MM.1S (cell line): ENCODE data around the gene ANTKMT.
A peak's percentile ranks its signal among the peaks of the same experiment; 100 is the strongest.

ENCODE experiments used
- DNase-seq: peaks from one replicate; pipeline ENCODE4 v3.0.0-alpha.2; 2015
- H2AFZ ChIP-seq: fragments of 300-600 bp; sonication (generic); 2 replicates; pipeline ENCODE4 v1.6.0; 2016; ENCODE audit warnings: antibody characterized with exemption, low read length
- H3F3A ChIP-seq: fragments of 300-600 bp; sonication (generic); 2 replicates; pipeline ENCODE4 v1.6.1; 2016; ENCODE audit warnings: mild to moderate bottlenecking, antibody characterized with exemption, low read length, moderate library complexity, mixed read lengths; ENCODE audit not compliant: insufficient read depth
- H3K27ac ChIP-seq: fragments of 300-600 bp; sonication (generic); 2 replicates; pipeline ENCODE4 v1.5.1; 2016; ENCODE audit warnings: mild to moderate bottlenecking, low read length
- H3K27me3 ChIP-seq: fragments of 300-600 bp; sonication (generic); replicated peaks from 2 replicates; pipeline ENCODE4 v1.6.0; 2016; ENCODE audit warnings: low read length; ENCODE audit not compliant: insufficient read depth
- H3K36me3 ChIP-seq: fragments of 300-600 bp; sonication (generic); replicated peaks from 2 replicates; pipeline ENCODE4 v1.6.1; 2016; ENCODE audit warnings: mild to moderate bottlenecking, low read length, mixed read lengths; ENCODE audit not compliant: insufficient read depth
- H3K4me1 ChIP-seq: fragments of 300-600 bp; sonication (generic); 2 replicates; pipeline ENCODE4 v1.6.1; 2016; ENCODE audit warnings: low read length, mixed read lengths
- H3K4me2 ChIP-seq: fragments of 300-600 bp; sonication (generic); 2 replicates; pipeline ENCODE4 v1.6.0; 2016; ENCODE audit warnings: low read depth, low read length
- H3K4me3 ChIP-seq: fragments of 300-600 bp; sonication (generic); 2 replicates; pipeline ENCODE4 v1.5.1; 2016; ENCODE audit warnings: low read length, mixed read lengths
- H3K79me2 ChIP-seq: fragments of 300-600 bp; sonication (generic); 2 replicates; pipeline ENCODE4 v1.6.1; 2016; ENCODE audit warnings: mixed run types, low read length, mixed read lengths
- H3K9ac ChIP-seq: fragments of 300-600 bp; sonication (generic); 2 replicates; pipeline ENCODE4 v1.6.1; 2016; ENCODE audit warnings: low read length, mixed read lengths
- H3K9me2 ChIP-seq: fragments of 300-600 bp; sonication (generic); replicated peaks from 2 replicates; pipeline ENCODE4 v1.6.1; 2016; ENCODE audit warnings: mild to moderate bottlenecking, low read length, mixed read lengths; ENCODE audit not compliant: insufficient read depth
- H3K9me3 ChIP-seq: fragments of 300-600 bp; sonication (generic); replicated peaks from 2 replicates; pipeline ENCODE4 v1.6.1; 2016; ENCODE audit warnings: mild to moderate bottlenecking, low read length, mixed read lengths; ENCODE audit not compliant: insufficient read depth
- H4K20me1 ChIP-seq: fragments of 300-600 bp; sonication (generic); 2 replicates; pipeline ENCODE4 v1.6.1; 2016; ENCODE audit warnings: mild to moderate bottlenecking, low read length, moderate library complexity, mixed read lengths; ENCODE audit not compliant: insufficient read depth
- EZH2 ChIP-seq: fragments of 300-600 bp; sonication (generic); optimal IDR thresholded peaks from 2 replicates; pipeline ENCODE3; 2017; ENCODE audit warnings: low read depth, mild to moderate bottlenecking, antibody characterized with exemption, low read length, mixed read lengths
- EZH2phosphoT487 ChIP-seq: fragments of 300-600 bp; sonication (generic); IDR thresholded peaks from 2 replicates; pipeline ENCODE4 v1.6.1; 2018; ENCODE audit warnings: antibody characterized with exemption, low read length
- TF ChIP-seq, protein P1 (sequence below): fragments of 300-600 bp; sonication (generic); IDR thresholded peaks from 2 replicates; pipeline ENCODE4 v1.5.1; 2016; ENCODE audit warnings: antibody characterized with exemption, low read length, mixed read lengths

ANTKMT gene

DNA sequence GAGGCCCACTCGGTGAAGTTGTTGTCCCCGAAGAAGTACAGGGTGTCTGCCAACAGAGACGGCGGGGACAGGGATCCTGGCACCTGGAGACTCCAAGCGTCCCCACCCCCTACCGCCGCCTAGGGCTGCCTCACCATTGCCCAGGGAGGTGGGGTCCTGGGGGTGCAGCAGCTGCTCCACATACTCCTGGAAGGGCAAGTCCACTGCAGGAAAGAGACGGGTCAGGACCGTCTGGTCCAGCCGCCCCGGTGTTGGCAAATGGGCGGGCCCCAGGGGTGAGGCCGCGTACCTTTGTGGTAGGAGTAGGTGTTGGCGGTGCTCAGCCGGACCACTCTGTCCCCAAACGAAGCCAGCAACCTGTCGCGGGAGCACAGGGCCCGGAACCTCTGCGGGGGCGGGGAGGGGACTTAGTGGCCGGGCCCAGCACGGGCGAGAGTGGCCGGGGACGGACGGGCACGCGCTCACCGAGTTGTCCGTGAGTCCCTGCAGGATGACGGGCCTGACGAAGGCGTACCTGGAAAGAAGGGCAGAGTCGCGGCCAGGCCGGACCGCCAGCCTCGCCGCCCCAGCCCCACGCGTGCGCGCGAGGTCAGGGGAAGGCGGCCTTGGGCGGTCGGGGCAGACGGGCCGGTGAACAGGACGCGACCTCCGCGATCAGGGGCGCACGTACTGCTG is 37.4 kb upstream of the ANTKMT start:
- H3K9ac ChIP-seq: peak overlapping the region; percentile 32; the same call in 1 of the 2 replicates
- no peaks in the 10 kb centered on the region for H3K27me3 ChIP-seq
- DNase-seq: no peak
- H3K9me3 ChIP-seq: no peaks in the 10 kb centered on the region
- no peaks in the 10 kb centered on the region for H3K9me2 ChIP-seq
- peaks cover 8% of the 10 kb centered on the region; the same call in 1 of the 2 replicates for H3K4me1 ChIP-seq
- H3K4me3 ChIP-seq: peak overlapping the region; percentile 61
- H3K36me3 ChIP-seq: no peaks in the 10 kb centered on the region
- H3K79me2 ChIP-seq: peaks cover 34% of the 10 kb centered on the region
- no peak overlapping the region for H3K27ac ChIP-seq
- H3F3A ChIP-seq: 0 out of 2 replicates have a peak, but pooled peaks cover 4% of the 10 kb centered on the region
- TF ChIP-seq EZH2phosphoT487 (no peak), EZH2 (no peak)
- TF ChIP-seq, protein P1, sequence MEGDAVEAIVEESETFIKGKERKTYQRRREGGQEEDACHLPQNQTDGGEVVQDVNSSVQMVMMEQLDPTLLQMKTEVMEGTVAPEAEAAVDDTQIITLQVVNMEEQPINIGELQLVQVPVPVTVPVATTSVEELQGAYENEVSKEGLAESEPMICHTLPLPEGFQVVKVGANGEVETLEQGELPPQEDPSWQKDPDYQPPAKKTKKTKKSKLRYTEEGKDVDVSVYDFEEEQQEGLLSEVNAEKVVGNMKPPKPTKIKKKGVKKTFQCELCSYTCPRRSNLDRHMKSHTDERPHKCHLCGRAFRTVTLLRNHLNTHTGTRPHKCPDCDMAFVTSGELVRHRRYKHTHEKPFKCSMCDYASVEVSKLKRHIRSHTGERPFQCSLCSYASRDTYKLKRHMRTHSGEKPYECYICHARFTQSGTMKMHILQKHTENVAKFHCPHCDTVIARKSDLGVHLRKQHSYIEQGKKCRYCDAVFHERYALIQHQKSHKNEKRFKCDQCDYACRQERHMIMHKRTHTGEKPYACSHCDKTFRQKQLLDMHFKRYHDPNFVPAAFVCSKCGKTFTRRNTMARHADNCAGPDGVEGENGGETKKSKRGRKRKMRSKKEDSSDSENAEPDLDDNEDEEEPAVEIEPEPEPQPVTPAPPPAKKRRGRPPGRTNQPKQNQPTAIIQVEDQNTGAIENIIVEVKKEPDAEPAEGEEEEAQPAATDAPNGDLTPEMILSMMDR: no peak
- peak overlapping the region; percentile 70 for H3K4me2 ChIP-seq
- H2AFZ ChIP-seq: no peak overlapping the region
- H4K20me1 ChIP-seq: no peaks in the 10 kb centered on the region

DNA sequence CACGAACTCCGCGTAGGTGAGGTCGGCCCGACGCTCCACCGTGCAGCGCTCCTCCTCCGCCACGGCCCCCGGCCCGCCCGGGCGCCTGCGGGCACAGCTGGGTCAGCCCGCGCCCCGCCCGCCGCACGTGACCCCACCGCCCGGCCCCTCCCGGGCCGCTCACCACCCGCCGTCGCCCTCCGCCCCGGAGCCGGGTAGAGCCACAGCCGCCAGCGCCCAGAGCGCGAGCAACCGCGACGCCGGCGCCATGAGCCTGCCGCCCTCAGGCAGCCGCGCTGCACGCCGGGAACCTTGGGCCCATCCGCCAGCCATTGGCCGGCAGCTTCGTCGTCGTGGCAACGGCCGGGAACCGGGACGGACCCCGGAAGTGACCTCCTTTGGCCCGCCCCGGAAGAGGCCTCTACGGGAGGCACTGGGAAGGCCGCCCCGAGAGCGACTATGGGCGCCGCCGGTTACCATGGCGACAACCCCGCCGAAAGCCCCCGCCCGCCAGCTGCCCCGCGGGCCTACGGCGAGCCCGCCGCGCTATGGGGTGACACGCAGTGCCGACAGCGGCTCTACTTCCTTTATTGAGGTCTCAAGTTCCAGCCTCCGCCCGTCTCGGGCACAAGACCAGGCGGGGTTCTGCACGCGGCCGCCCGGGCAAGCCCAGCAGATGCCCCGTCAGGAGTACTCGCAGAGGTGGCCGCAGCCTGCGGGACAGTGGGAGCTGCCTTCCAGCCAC is 36.7 kb upstream of the ANTKMT start, which contains the start of gene JMJD8:
JMJD8 (minus strand) TSS at position 264 of the 724 bp plus-strand sequence; CDS start at position 249, 15 bp downstream.
- H3K9me2 ChIP-seq: no peaks in the 10 kb centered on the region
- peak within 1 kb of the TSS; percentile 61 for H3K4me3 ChIP-seq
- DNase-seq: peak; percentile 90
- TF ChIP-seq EZH2 (no peak), EZH2phosphoT487 (no peak)
- TF ChIP-seq, protein P1: no peak
- peak within 1 kb of the TSS; percentile 32; the same call in 1 of the 2 replicates for H3K9ac ChIP-seq
- no peaks in the 10 kb centered on the region for H3K27me3 ChIP-seq
- H3K79me2 ChIP-seq: peaks cover 40% of the 10 kb centered on the region
- H2AFZ ChIP-seq: no peak within 1 kb of the TSS
- H3K4me2 ChIP-seq: peak within 1 kb of the TSS; percentile 70
- H3F3A ChIP-seq: 0 out of 2 replicates have a peak, but pooled peaks cover 4% of the 10 kb centered on the region
- H3K36me3 ChIP-seq: no peaks in the 10 kb centered on the region
- peaks cover 9% of the 10 kb centered on the region for H3K4me1 ChIP-seq
- H3K9me3 ChIP-seq: no peaks in the 10 kb centered on the region
- no peaks in the 10 kb centered on the region for H4K20me1 ChIP-seq
- H3K27ac ChIP-seq: peak within 1 kb of the TSS; percentile 29; the same call in 1 of the 2 replicates

DNA sequence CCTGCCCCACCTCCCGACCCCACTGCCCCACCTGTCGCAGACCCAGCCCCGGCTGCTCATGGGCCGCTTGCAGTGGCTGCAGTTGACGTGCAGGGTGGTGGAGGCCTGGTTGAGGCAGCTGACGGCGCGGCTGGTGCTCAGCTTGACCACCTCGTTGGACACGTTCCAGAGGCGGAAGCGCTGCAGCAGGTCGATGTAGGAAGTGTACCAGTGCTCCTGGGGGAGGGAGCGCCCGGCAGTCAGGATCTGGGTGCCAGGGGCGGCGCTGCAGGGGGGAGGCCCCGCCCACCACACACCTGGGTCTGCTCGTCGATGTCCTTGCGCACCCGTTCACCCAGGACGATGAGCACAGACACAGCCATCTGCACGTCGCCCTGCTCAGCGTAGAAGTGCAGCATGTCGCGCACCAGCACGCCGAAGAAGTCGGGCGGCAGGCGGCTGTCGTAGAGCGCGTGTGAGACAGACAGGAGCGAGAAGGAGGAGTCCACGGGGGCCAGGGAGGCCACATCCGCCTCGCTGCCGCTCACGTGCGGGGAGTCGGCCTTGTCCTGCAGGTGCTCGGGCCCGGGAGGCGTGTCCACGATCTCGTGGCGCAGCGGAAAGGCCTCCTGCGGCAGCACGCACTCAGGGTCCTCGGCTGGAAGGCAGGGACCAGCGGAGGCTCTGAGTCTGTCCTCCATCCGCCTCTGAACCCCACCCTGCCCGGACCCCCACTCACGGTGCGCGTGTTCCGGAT is 35.8 kb upstream of the ANTKMT start:
- 0 out of 2 replicates have a peak, but pooled peaks cover 4% of the 10 kb centered on the region for H3F3A ChIP-seq
- DNase-seq: no peak
- peaks cover 47% of the 10 kb centered on the region for H3K79me2 ChIP-seq
- TF ChIP-seq EZH2phosphoT487: no peak
- H3K9ac ChIP-seq: no peak overlapping the region
- no peaks in the 10 kb centered on the region for H3K27me3 ChIP-seq
- no peaks in the 10 kb centered on the region for H3K36me3 ChIP-seq
- no peaks in the 10 kb centered on the region for H3K9me2 ChIP-seq
- H2AFZ ChIP-seq: no peak overlapping the region
- no peak overlapping the region for H3K4me2 ChIP-seq
- no peak overlapping the region for H3K4me3 ChIP-seq
- H4K20me1 ChIP-seq: no peaks in the 10 kb centered on the region
- no peaks in the 10 kb centered on the region for H3K9me3 ChIP-seq
- H3K4me1 ChIP-seq: peaks cover 14% of the 10 kb centered on the region
- no peak overlapping the region for H3K27ac ChIP-seq
